GM10266 (cell line): ENCODE data around the gene KLF15.

Experiments
- DNase-seq: peaks from one replicate; pipeline ENCODE4 v3.0.0; 2012; ENCODE audit errors: extremely low spot score
- CTCF ChIP-seq: IDR thresholded peaks from 2 replicates; pipeline ENCODE4 v1.5.1; 2012; ENCODE audit warnings: mild to moderate bottlenecking, low read depth; ENCODE audit not compliant: control insufficient read depth, insufficient read depth; ENCODE audit errors: missing control alignments

KLF15 gene

DNA sequence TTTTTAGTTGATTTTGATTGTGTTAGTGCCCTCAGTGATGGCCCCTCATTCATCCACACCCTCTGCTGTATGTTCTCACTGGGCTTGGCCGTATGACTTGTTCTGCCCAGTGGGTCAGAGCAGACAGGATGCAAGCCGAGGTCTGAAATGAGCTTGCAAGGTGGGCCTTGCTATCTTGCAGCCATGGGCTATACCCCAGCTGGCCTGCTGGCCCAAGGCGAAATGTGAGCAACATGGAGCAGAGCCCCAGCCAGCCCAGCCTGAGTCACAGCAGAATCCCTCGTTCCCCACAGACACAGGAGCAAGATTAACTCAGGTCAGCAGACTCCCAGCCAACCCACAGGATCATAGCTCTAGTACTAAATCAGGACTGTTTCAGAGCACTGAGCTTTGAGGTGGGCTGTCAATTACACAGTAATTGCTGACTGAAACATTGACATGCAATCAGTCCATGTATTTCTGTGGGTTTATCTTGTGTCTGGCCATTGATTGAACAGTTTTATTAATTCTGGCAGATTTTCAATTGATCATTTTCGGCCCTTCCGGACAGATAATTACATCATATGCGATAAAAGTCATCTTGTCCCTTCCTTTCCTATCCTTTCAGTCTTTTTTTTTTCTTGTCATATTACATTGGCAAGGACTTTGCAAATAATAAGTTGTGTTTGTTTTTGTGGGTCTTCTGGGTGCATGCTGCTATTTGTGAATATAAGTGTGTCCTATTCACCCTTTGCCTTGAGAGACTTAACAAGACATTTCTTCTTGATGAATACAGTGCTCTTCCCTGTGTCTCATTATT is 27.1 kb downstream of the KLF15 start:
- no peak for TF ChIP-seq CTCF

GRCh38 chr3:126326629-126327028 is 30.6 kb downstream of the KLF15 start:
- DNase-seq, result no peak
- no peak for TF ChIP-seq CTCF

More for the DNA sequence above, 27.1 kb downstream of the KLF15 start:
- DNase-seq, result no peak

- no peak for TF ChIP-seq CTCF
- no peak for DNase-seq
Measured at GRCh38 chr3:126322181-126322967, 34.8 kb downstream of the KLF15 start.

DNA sequence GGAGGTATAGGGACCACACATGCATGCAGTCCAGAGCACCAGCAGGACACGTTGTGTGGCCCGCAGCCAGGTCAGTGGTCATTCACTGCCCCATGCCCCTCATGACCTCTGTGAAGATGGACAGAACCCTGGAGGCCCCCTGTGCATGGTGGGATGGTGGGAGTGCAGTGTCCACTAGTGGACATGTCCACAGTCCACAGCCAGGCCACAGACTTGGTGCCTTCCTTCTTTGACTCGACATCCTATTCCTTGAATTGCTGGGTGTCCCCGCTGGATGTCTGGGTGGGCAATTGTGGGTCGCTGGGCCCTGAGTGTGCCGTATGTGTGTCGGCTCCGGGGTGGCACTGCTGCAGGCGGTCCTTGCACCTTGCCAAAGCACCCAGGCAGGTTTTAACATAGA is 35.7 kb downstream of the KLF15 start:
- DNase-seq, result no peak
- no peak for TF ChIP-seq CTCF

- no peak for TF ChIP-seq CTCF
- DNase-seq, result no peak
Measured at GRCh38 chr3:126320517-126321293, 36.5 kb downstream of the KLF15 start.

DNA sequence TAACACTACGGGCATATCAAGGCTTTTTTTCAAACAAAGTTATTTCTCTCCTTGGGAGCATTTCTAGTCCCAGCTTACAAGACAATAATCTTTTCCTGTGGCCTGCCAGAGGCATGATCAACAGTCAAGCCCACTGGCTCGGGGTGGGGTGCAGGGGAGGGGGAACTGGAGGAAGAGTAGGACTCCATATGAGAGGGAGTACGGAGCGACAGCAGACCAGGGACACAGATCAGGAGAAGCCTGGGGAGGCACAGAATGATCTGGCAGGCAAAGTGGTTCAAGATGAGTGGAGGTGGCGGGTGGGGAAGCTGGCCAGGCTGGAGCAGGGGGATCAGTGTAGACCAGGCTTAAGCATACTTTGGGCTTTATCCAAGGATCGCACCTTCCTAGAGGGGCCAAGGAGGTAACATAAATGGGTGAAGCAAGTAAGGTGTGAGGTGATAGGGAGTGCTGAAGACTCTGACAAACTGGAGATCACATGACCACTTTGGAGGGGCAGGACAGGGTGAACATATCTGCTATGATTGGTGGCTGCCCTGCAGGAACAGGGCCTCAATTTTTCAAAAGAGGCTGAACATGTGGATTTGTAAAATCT is 37.4 kb downstream of the KLF15 start:
- no peak for TF ChIP-seq CTCF
- no peak for DNase-seq
